Amygdala (tissue), 56 donors: ENCODE results near the gene PSORS1C2.
A peak's percentile ranks its signal among the peaks of the same experiment; 100 is the strongest.

ENCODE experiments used
- DNase-seq, 56 donors: peaks; one replicate each; lab custom pipeline; 2025; lab: John Stamatoyannopoulos, UW

Gene PSORS1C2

GRCh38 chr6:31143148-31143547 is 4.3 kb upstream of the PSORS1C2 start:
- DNase-seq, result no peak

- no peak for DNase-seq
Measured at GRCh38 chr6:31142361-31142761, 3.5 kb upstream of the PSORS1C2 start.

- DNase-seq, result no peak
Measured at GRCh38 chr6:31140643-31141042, 1.8 kb upstream of the PSORS1C2 start.

GRCh38 chr6:31139599-31139998 is 733 bp upstream of the PSORS1C2 start:
- no peak for DNase-seq

GRCh38 chr6:31135710-31136109 is 3.2 kb downstream of the PSORS1C2 start:
- no peak for DNase-seq

- DNase-seq, result no peak
Measured at GRCh38 chr6:31132806-31133205, 6.1 kb downstream of the PSORS1C2 start.

- DNase-seq, result no peak
Measured at GRCh38 chr6:31131595-31131994, 7.3 kb downstream of the PSORS1C2 start.

GRCh38 chr6:31130751-31131150 is 8.1 kb downstream of the PSORS1C2 start:
- DNase-seq, result no peak

GRCh38 chr6:31129130-31129529 is 9.7 kb downstream of the PSORS1C2 start:
- no peak for DNase-seq

- peak in 22 of 56 donors; percentile 2 to 49 (median 12) for DNase-seq
Measured at GRCh38 chr6:31128093-31128676, 10.7 kb downstream of the PSORS1C2 start.

- no peak for DNase-seq
Measured at GRCh38 chr6:31126396-31127175, 12.3 kb downstream of the PSORS1C2 start.

GRCh38 chr6:31125586-31126363 is 13.1 kb downstream of the PSORS1C2 start:
- no peak for DNase-seq

GRCh38 chr6:31125162-31125561 is 13.7 kb downstream of the PSORS1C2 start:
- no peak for DNase-seq

GRCh38 chr6:31122791-31123706 is 15.8 kb downstream of the PSORS1C2 start:
- DNase-seq, result peak in 37 of 56 donors; percentile 1 to 61 (median 19)

GRCh38 chr6:31121131-31121790 is 17.6 kb downstream of the PSORS1C2 start:
- no peak for DNase-seq

- DNase-seq, result no peak
Measured at GRCh38 chr6:31120151-31120915, 18.5 kb downstream of the PSORS1C2 start, which contains the start of gene CDSN. Gene CDSN, minus strand, starts transcription at chr6:31120446. Its CDS starts 27 bp downstream, at chr6:31120419.

GRCh38 chr6:31118178-31118577 is 20.7 kb downstream of the PSORS1C2 start:
- DNase-seq, result no peak

GRCh38 chr6:31116661-31117385 is 22.0 kb downstream of the PSORS1C2 start:
- no peak for DNase-seq
